Choroid plexus epithelial cell (primary cell): ENCODE results near the gene RFX8.
A peak's percentile ranks its signal among the peaks of the same experiment; 100 is the strongest.

Source experiments
- DNase-seq: peaks from one replicate; pipeline ENCODE4 v3.0.0-alpha.2; 2010; ENCODE audit warnings: low read depth
- H3K4me3 ChIP-seq: 2 replicates; pipeline ENCODE4 v1.5.1; 2011; ENCODE audit warnings: low read depth, mild to moderate bottlenecking, control low read depth, low read length, moderate library complexity
- CTCF ChIP-seq: conservative IDR thresholded peaks from 2 replicates; pipeline ENCODE4 v1.5.1; 2011; ENCODE audit warnings: low read depth, mild to moderate bottlenecking, control low read depth, inconsistent platforms, low read length, moderate library complexity

The RFX8 gene

GRCh38 chr2:101474731-101475384, at the start of gene RFX8:
Gene RFX8 (minus strand): TSS chr2:101475112. CDS start chr2:101466848, 8,264 bp downstream.
- peak; percentile 84 for DNase-seq
- TF ChIP-seq CTCF: no peak
- peak within 1 kb of the TSS; percentile 64 for H3K4me3 ChIP-seq

- TF ChIP-seq CTCF: no peak
- DNase-seq: no peak
- no peak overlapping the region for H3K4me3 ChIP-seq
Measured at GRCh38 chr2:101521487-101521886, 46.6 kb upstream of the RFX8 start.

DNA sequence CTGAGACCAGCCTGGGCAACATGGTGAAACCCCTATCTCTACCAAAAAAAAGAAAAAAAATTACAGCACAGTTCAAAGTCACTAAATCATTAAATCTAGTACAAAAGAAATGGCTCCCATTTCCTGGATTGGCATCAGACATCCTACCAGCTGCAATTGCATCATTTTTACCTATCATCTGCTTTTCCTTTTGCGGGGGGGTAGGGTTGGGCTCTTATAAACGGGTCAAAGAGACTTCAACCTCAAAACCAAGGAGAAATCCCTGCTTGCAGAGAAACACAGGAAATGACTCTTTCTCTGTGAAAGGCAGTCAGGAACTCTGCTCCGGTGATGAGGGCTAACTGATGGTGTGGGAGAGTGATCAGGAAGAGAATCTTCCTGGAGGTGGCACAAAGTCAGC, 45.3 kb upstream of the RFX8 start:
- no peak overlapping the region for H3K4me3 ChIP-seq
- no peak for TF ChIP-seq CTCF
- DNase-seq: peak; percentile 52

GRCh38 chr2:101518578-101519492, 43.9 kb upstream of the RFX8 start:
- TF ChIP-seq CTCF: peak; percentile 61
- peak; percentile 75 for DNase-seq
- H3K4me3 ChIP-seq: peak overlapping the region; percentile 26

GRCh38 chr2:101517758-101518271, 42.9 kb upstream of the RFX8 start:
- no peak for TF ChIP-seq CTCF
- no peak overlapping the region for H3K4me3 ChIP-seq
- DNase-seq: peak; percentile 79

- no peak for TF ChIP-seq CTCF
- no peak overlapping the region for H3K4me3 ChIP-seq
- DNase-seq: peak; percentile 76
Measured at GRCh38 chr2:101516823-101517690, 42.1 kb upstream of the RFX8 start.
